ENCODE data around the gene PRR23A.
"Not testable (repeated sequence)": the region's sequence is repeated elsewhere in the genome, so short reads cannot be mapped to it uniquely, and the experiment has no call there.

Gene PRR23A

GRCh38 chr3:139043554-139044365, 37.7 kb upstream of the PRR23A start:
- TF ChIP-seq EZH2 (IDR thresholded peaks at IDR 0.05; ENCODE audit: borderline replicate concordance, low read depth, low read length, severe bottlenecking) (no peak), CTCF (IDR thresholded peaks at IDR 0.05; ENCODE audit: borderline replicate concordance, extremely low read depth, low read length, poor library complexity, severe bottlenecking) (no peak)
- Histone ChIP-seq H3K4me2 (ENCODE audit: insufficient read depth, low read length) (no peak overlapping the region), H3K27me3 (ENCODE audit: insufficient read depth, low read length, poor library complexity) (no peaks in the 10 kb centered on the region), H3K4me3 (ENCODE audit: low read depth in 1 of 2, low read length in 2 of 2) (no peak overlapping the region), H3K27ac (ENCODE audit: low read length) (no peak overlapping the region), H4K20me1 (ENCODE audit: insufficient read depth, low read length) (no peaks in the 10 kb centered on the region), H3K79me2 (ENCODE audit: insufficient read depth, low read length) (no peaks in the 10 kb centered on the region), H3K4me1 (ENCODE audit: insufficient read depth, low read length) (no peaks in the 10 kb centered on the region), H3K36me3 (ENCODE audit: insufficient read depth, low read length) (no peaks in the 10 kb centered on the region), H3K9me3 (ENCODE audit: insufficient read depth, low read length, severe bottlenecking) (no peaks in the 10 kb centered on the region), H2AFZ (ENCODE audit: low read depth, low read length) (no peak overlapping the region), H3K9ac (ENCODE audit: low read depth, low read length) (no peak overlapping the region)
- DNase-seq (no peak), ATAC-seq (ENCODE audit: insufficient read depth, low read depth) (no peak)

GRCh38 chr3:139037478-139037877, 31.4 kb upstream of the PRR23A start:
- Histone ChIP-seq H3K36me3 (ENCODE audit: insufficient read depth, low read length) (no peaks in the 10 kb centered on the region), H3K4me2 (ENCODE audit: insufficient read depth, low read length) (no peak overlapping the region), H3K9me3 (ENCODE audit: insufficient read depth, low read length, severe bottlenecking) (no peaks in the 10 kb centered on the region), H3K4me3 (ENCODE audit: low read depth in 1 of 2, low read length in 2 of 2) (no peak overlapping the region), H3K27ac (ENCODE audit: low read length) (no peak overlapping the region), H3K9ac (ENCODE audit: low read depth, low read length) (no peak overlapping the region), H3K27me3 (ENCODE audit: insufficient read depth, low read length, poor library complexity) (no peaks in the 10 kb centered on the region), H4K20me1 (ENCODE audit: insufficient read depth, low read length) (no peaks in the 10 kb centered on the region), H3K4me1 (ENCODE audit: insufficient read depth, low read length) (no peaks in the 10 kb centered on the region), H2AFZ (ENCODE audit: low read depth, low read length) (no peak overlapping the region), H3K79me2 (ENCODE audit: insufficient read depth, low read length) (no peaks in the 10 kb centered on the region)
- ATAC-seq (ENCODE audit: insufficient read depth, low read depth) (no peak), DNase-seq (no peak)
- TF ChIP-seq EZH2 (IDR thresholded peaks at IDR 0.05; ENCODE audit: borderline replicate concordance, low read depth, low read length, severe bottlenecking) (no peak), CTCF (IDR thresholded peaks at IDR 0.05; ENCODE audit: borderline replicate concordance, extremely low read depth, low read length, poor library complexity, severe bottlenecking) (no peak)

- H3K4me1 ChIP-seq (ENCODE audit: insufficient read depth, low read length), result no peaks in the 10 kb centered on the region
- H3K36me3 ChIP-seq (ENCODE audit: insufficient read depth, low read length), result no peaks in the 10 kb centered on the region
- no peaks in the 10 kb centered on the region for H3K27me3 ChIP-seq (ENCODE audit: insufficient read depth, low read length, poor library complexity)
- H3K79me2 ChIP-seq (ENCODE audit: insufficient read depth, low read length), result no peaks in the 10 kb centered on the region
- H3K4me3 ChIP-seq (ENCODE audit: low read depth in 1 of 2, low read length in 2 of 2), result no peak overlapping the region
- ATAC-seq (ENCODE audit: insufficient read depth, low read depth) (no peak), DNase-seq (no peak)
- H4K20me1 ChIP-seq (ENCODE audit: insufficient read depth, low read length), result no peaks in the 10 kb centered on the region
- no peak overlapping the region for H3K9ac ChIP-seq (ENCODE audit: low read depth, low read length)
- no peak overlapping the region for H3K27ac ChIP-seq (ENCODE audit: low read length)
- no peaks in the 10 kb centered on the region for H3K9me3 ChIP-seq (ENCODE audit: insufficient read depth, low read length, severe bottlenecking)
- TF ChIP-seq CTCF (IDR thresholded peaks at IDR 0.05; ENCODE audit: borderline replicate concordance, extremely low read depth, low read length, poor library complexity, severe bottlenecking) (no peak), EZH2 (IDR thresholded peaks at IDR 0.05; ENCODE audit: borderline replicate concordance, low read depth, low read length, severe bottlenecking) (no peak)
- H2AFZ ChIP-seq (ENCODE audit: low read depth, low read length), result no peak overlapping the region
- H3K4me2 ChIP-seq (ENCODE audit: insufficient read depth, low read length), result no peak overlapping the region
Measured at GRCh38 chr3:139032326-139033002, 26.4 kb upstream of the PRR23A start.

- H3K27me3 ChIP-seq (ENCODE audit: insufficient read depth, low read length, poor library complexity), result not testable (repeated sequence)
Measured at GRCh38 chr3:139030576-139030975, 24.5 kb upstream of the PRR23A start.

More at GRCh38 chr3:139030576-139030975, 24.5 kb upstream of the PRR23A start:
- not testable (repeated sequence) for H3K79me2 ChIP-seq (ENCODE audit: insufficient read depth, low read length); H3K4me3 ChIP-seq (ENCODE audit: low read depth in 1 of 2, low read length in 2 of 2); H3K4me2 ChIP-seq (ENCODE audit: insufficient read depth, low read length); H2AFZ ChIP-seq (ENCODE audit: low read depth, low read length); H4K20me1 ChIP-seq (ENCODE audit: insufficient read depth, low read length); DNase-seq; H3K9me3 ChIP-seq (ENCODE audit: insufficient read depth, low read length, severe bottlenecking); H3K4me1 ChIP-seq (ENCODE audit: insufficient read depth, low read length); H3K27ac ChIP-seq (ENCODE audit: low read length); H3K9ac ChIP-seq (ENCODE audit: low read depth, low read length); ATAC-seq (ENCODE audit: insufficient read depth, low read depth); H3K36me3 ChIP-seq (ENCODE audit: insufficient read depth, low read length)

Measured in DND-41 (cell line).